Transverse colon (tissue), 4 donors: Measurements from ENCODE around the gene AQP5.

ENCODE experiments used
- POLR2A ChIP-seq: fragments of 450-650 bp; IDR thresholded peaks from one replicate; pipeline ENCODE4 v1.6.1; 2016; ENCODE audit warnings: antibody characterized with exemption, mild to moderate bottlenecking, moderate library complexity
- POLR2AphosphoS5 ChIP-seq, 3 donors: sonication (generic); formaldehyde crosslinking; IDR thresholded peaks; one replicate each; pipeline ENCODE4 v1.6.1; 2016; ENCODE audit warnings: antibody characterized with exemption in 3 of 3
- TF ChIP-seq, protein P1 (sequence below), 5 experiments: fragments of 200-600 bp in 3 of 5; fragments of 450-650 bp in 2 of 5; sonication (generic) in 3 of 5; IDR thresholded peaks; 1 replicate in 2 of 5; 2 replicates in 3 of 5; pipeline ENCODE4 v1.5.1; 2016 to 2017; ENCODE audit warnings: antibody characterized with exemption in 5 of 5, inconsistent platforms in 3 of 5, mild to moderate bottlenecking in 2 of 5, moderate library complexity in 1 of 5

GRCh38 chr12:50006280-50006679 lies 44.6 kb downstream of the AQP5 start:
- TF ChIP-seq POLR2AphosphoS5 (IDR thresholded peaks at IDR 0.05), result no peak
- TF ChIP-seq, protein P1, sequence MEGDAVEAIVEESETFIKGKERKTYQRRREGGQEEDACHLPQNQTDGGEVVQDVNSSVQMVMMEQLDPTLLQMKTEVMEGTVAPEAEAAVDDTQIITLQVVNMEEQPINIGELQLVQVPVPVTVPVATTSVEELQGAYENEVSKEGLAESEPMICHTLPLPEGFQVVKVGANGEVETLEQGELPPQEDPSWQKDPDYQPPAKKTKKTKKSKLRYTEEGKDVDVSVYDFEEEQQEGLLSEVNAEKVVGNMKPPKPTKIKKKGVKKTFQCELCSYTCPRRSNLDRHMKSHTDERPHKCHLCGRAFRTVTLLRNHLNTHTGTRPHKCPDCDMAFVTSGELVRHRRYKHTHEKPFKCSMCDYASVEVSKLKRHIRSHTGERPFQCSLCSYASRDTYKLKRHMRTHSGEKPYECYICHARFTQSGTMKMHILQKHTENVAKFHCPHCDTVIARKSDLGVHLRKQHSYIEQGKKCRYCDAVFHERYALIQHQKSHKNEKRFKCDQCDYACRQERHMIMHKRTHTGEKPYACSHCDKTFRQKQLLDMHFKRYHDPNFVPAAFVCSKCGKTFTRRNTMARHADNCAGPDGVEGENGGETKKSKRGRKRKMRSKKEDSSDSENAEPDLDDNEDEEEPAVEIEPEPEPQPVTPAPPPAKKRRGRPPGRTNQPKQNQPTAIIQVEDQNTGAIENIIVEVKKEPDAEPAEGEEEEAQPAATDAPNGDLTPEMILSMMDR (IDR thresholded peaks at IDR 0.05), result no peak
- no peak for TF ChIP-seq POLR2A
